HepG2 (cell line): ENCODE results near the gene SAPCD1. TPM values are rescaled to one million over a fixed set of nuclear protein-coding genes. Genes with fewer than 3 reads are reported as not detected.

ENCODE experiments used
- ARID4A ChIP-seq: sonication (generic); formaldehyde crosslinking; IDR thresholded peaks from 2 replicates; pipeline ENCODE4 v1.5.0; 2020; ENCODE audit warnings: mild to moderate bottlenecking, missing genetic modification reagents, borderline replicate concordance
- ARNT2 ChIP-seq: sonication (generic); formaldehyde crosslinking; IDR thresholded peaks from 2 replicates; pipeline ENCODE4 v1.8.0; 2022; ENCODE audit warnings: mild to moderate bottlenecking, low read depth, missing genetic modification reagents, moderate library complexity
- EEA1 ChIP-seq: sonication (generic); formaldehyde crosslinking; IDR thresholded peaks from 2 replicates; pipeline ENCODE4 v1.5.1; 2020; ENCODE audit warnings: mild to moderate bottlenecking, missing genetic modification reagents, borderline replicate concordance
- MIXL1 ChIP-seq: IDR thresholded peaks from 2 replicates; pipeline ENCODE4 v1.6.1; 2016
- PATZ1 ChIP-seq: sonication (generic); formaldehyde crosslinking; IDR thresholded peaks from 2 replicates; pipeline ENCODE4 v1.4.0; 2020; ENCODE audit warnings: missing genetic modification reagents
- SP2 ChIP-seq: sonication (generic); formaldehyde crosslinking; IDR thresholded peaks from 2 replicates; pipeline ENCODE4 v1.5.1; 2020; ENCODE audit warnings: mild to moderate bottlenecking, missing genetic modification reagents
- TP53 ChIP-seq: sonication (generic); formaldehyde crosslinking; conservative IDR thresholded peaks from 2 replicates; pipeline ENCODE4 v1.4.0; 2020; ENCODE audit warnings: missing genetic modification reagents
- ZBTB33 ChIP-seq: sonication (generic); formaldehyde crosslinking; IDR thresholded peaks from 2 replicates; pipeline ENCODE4 v1.4.0; 2020; ENCODE audit warnings: missing genetic modification reagents
- ZNF354B ChIP-seq: sonication (generic); formaldehyde crosslinking; IDR thresholded peaks from 2 replicates; pipeline ENCODE4 v1.8.0; 2022; ENCODE audit warnings: mild to moderate bottlenecking, missing genetic modification reagents
- ZNF460 ChIP-seq: sonication (generic); formaldehyde crosslinking; IDR thresholded peaks from 2 replicates; pipeline ENCODE4 v1.5.1; 2020; ENCODE audit warnings: missing genetic modification reagents, mild to moderate bottlenecking, borderline replicate concordance
- ZNF687 ChIP-seq: sonication (generic); formaldehyde crosslinking; IDR thresholded peaks from 2 replicates; pipeline ENCODE4 v1.5.1; 2020; ENCODE audit warnings: mild to moderate bottlenecking, missing genetic modification reagents, moderate library complexity
- ZNF761 ChIP-seq: sonication (generic); formaldehyde crosslinking; conservative IDR thresholded peaks from 2 replicates; pipeline ENCODE4 v1.4.0; 2020; ENCODE audit warnings: mild to moderate bottlenecking, missing genetic modification reagents
- ZNF839 ChIP-seq: sonication (generic); formaldehyde crosslinking; IDR thresholded peaks from 2 replicates; pipeline ENCODE4 v1.4.0; 2020; ENCODE audit warnings: missing genetic modification reagents, mild to moderate bottlenecking, borderline replicate concordance
- ZNF878 ChIP-seq: sonication (generic); formaldehyde crosslinking; IDR thresholded peaks from 2 replicates; pipeline ENCODE4 v1.8.1; 2023; ENCODE audit warnings: mild to moderate bottlenecking, missing genetic modification reagents, moderate library complexity
- ZNF879 ChIP-seq: sonication (generic); formaldehyde crosslinking; IDR thresholded peaks from 2 replicates; pipeline ENCODE4 v1.8.1; 2023; ENCODE audit warnings: missing genetic modification reagents
- ZSCAN29 ChIP-seq: sonication (generic); formaldehyde crosslinking; conservative IDR thresholded peaks from 2 replicates; pipeline ENCODE4 v1.4.0; 2020; ENCODE audit warnings: mild to moderate bottlenecking, missing genetic modification reagents
- polyA plus RNA-seq, 8 experiments: library from polyadenylated mRNA; depleted of rRNA in 3 of 8; stranded (reverse) in 7 of 8; unstranded in 1 of 8; fragments of >200 nt; fragmentation: Illumina TruSeq in 4 of 8; extraction: Trizol in 4 of 8; gene quantifications; 2 replicates each; pipeline versions ENCODE4 v1.2.1 to v1.2.3, GENCODE V29; 2011 to 2016; ENCODE audit warnings: low read depth in 4 of 8, missing spikeins in 1 of 8, mixed read lengths in 1 of 8; ENCODE audit not compliant: insufficient read depth in 1 of 8
- total RNA-seq, 5 experiments: library from RNA; depleted of rRNA; stranded (reverse); fragments of >200 nt; fragmentation: Illumina TruSeq; extraction: Trizol; gene quantifications; 2 replicates each; pipeline ENCODE4 v1.2.3, GENCODE V29; 2016; ENCODE audit warnings: low read depth in 1 of 5

SAPCD1 gene
- total and polyA plus RNA-seq, 2 of the 13 experiments (the other 11 are each of a cell fraction or from before 2014, with no cell fraction given): 2.5 to 3.9 TPM

GRCh38 chr6:31729979-31730630 lies 32.4 kb upstream of the SAPCD1 start (continued):
- TF ChIP-seq ZNF761: 0 out of 2 replicates have a peak, but pooled peaks have one; percentile 12
- 0 out of 2 replicates have a peak, but pooled peaks have one; percentile 12 for TF ChIP-seq ZNF354B (CRISPR knock-in tag)
- TF ChIP-seq ARID4A (CRISPR knock-in tag): no peak; the same call in 1 of the 2 replicates
- TF ChIP-seq ZNF687 (CRISPR knock-in tag): peak; percentile 87
- 0 out of 2 replicates have a peak, but pooled peaks have one; percentile 55 for TF ChIP-seq EEA1
- TF ChIP-seq ZNF839: no peak
- no peak; the same call in 1 of the 2 replicates for TF ChIP-seq SP2 (CRISPR knock-in tag)
- TF ChIP-seq ZSCAN29 (CRISPR knock-in tag): peak; percentile 86
- TF ChIP-seq MIXL1 (CRISPR knock-in tag): no peak
- TF ChIP-seq ZNF879 (CRISPR knock-in tag): no peak; the same call in 1 of the 2 replicates
- peak; percentile 15; the same call in 1 of the 2 replicates for TF ChIP-seq ZNF460 (CRISPR knock-in tag)
- peak; percentile 97 for TF ChIP-seq ZNF878
- peak; percentile 78; the same call in 1 of the 2 replicates for TF ChIP-seq ARNT2 (CRISPR knock-in tag)
- TF ChIP-seq ZBTB33 (CRISPR knock-in tag): peak; percentile 93
- 0 out of 2 replicates have a peak, but pooled peaks have one; percentile 2 for TF ChIP-seq TP53 (CRISPR knock-in tag)
- peak; percentile 68; the same call in 1 of the 2 replicates for TF ChIP-seq PATZ1 (CRISPR knock-in tag)
